HPDE6-E6E7 (cell line): Measurements from ENCODE around the gene RRAS.
A peak's percentile ranks its signal among the peaks of the same experiment; 100 is the strongest.

ENCODE experiments used
- DNase-seq: peaks from one replicate; pipeline ENCODE4 v3.0.0; 2011; ENCODE audit warnings: missing footprints; ENCODE audit errors: extremely low spot score

Gene RRAS

DNA sequence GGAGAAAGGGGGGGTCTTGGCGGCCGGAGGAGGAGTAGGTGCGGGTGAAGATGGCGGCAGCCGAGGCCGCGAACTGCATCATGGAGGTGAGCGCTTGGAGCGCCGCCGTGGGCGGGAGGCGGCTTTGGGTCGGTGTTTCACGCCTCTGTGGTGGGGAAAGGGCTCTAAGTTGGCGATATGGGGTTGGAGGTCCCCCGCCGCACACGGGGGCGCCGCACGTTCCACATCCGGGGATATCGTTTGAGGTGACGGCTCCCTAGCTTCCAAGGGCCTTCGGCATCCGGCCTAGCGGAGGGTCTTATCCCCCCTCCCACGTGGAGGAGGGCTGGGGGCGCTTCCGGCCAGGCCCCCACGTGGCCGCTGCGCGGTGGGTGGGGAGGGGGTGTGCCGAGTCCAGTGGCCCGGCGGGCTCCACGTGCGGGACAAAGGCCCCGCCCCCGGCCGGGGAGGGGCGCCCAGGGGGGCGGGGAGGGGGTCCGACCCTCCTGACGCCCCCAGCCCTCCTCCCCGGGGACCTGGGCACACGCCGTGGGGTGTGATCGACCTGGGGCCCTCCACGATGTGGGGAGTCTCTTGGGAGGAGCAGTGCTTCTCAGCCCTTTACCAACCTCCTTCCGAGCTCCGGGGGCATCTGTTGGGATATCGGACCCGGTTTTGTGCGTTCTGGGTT, 37.4 kb upstream of the RRAS start, which contains the start of gene PRMT1:
TSS of gene PRMT1 (plus strand) at position 41 of the 670 bp plus-strand sequence. CDS start at position 51, 10 bp downstream.
- DNase-seq = no peak

GRCh38 chr19:49676784-49677230, 36.9 kb upstream of the RRAS start:
- peak; percentile 98 for DNase-seq

GRCh38 chr19:49676136-49676783, 36.3 kb upstream of the RRAS start:
- DNase-seq = no peak

DNA sequence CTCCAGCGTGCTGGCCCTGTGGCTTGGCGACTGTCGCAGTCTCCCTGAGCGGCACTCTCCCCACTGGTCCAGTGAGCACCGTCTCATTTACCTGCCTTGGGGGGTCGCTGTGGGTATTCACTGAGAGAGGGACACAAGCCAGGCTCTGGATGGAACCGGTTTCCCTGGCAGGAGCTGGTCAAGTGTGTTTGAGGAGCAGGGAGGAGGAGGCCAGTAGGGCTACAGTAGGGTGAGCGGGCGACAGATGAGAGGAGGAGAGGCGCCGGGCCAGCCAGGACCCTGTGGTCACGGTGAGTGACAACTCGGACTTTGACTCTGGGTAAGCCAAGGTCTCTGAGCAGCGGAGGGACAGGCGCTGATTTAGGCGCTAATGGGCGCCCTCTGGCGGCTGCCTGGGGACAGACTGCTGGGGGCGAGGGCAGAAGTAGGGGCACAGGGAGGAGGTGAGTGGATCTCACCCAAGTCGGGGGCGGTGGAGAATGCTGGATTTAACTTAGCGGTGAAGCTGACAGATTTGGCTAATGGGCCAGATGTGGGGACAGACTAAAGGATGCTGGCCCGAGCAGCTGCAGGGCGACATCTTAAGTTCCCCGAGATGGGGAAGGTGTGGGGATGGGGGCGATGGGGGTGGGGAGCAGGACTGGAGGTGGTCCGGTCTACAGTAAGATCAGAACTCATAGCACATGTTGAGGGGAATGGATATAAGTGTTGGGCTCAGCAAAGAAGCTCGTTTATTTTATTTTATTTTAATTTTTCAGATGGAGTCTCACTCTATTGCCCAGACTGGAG, 32.4 kb upstream of the RRAS start:
- DNase-seq = no peak

DNA sequence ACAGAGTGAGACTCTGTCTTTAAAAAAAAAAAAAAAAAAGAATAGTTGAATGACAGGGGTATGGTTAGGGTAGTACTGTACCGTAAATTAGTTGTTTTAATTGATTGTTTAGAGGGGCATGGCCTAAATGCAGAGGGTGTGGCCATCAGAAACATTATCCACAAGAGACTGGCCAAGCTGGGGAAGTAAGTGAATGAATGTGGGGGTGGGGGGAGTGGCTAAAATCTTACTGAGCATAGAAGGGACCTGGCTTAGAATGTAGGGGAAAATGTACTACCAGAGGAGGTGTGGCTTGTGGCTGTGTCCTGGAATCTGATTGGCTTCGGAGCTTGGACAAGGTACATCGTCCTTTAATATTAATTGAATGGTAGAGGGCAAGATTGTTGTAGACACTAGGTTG, 29.6 kb upstream of the RRAS start:
- no peak for DNase-seq

- DNase-seq = no peak
Measured at GRCh38 chr19:49667473-49667872, 27.5 kb upstream of the RRAS start.

DNA sequence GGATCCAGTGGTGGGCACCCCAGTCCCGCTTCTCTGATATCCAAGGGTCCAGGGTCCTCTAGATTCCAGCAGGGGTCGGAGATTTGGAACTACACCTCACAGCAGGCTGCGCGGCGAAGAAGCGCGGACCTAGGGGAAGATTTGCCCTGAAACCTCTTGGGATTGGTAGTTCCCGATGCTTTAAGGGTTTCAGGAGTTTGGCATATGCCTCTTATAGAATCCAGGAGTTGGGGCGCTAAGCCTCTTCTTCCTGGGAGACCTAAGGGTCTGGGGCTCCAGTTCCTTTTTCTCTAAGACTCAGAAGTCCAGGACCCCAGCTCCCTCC, 26.1 kb upstream of the RRAS start:
- no peak for DNase-seq

DNA sequence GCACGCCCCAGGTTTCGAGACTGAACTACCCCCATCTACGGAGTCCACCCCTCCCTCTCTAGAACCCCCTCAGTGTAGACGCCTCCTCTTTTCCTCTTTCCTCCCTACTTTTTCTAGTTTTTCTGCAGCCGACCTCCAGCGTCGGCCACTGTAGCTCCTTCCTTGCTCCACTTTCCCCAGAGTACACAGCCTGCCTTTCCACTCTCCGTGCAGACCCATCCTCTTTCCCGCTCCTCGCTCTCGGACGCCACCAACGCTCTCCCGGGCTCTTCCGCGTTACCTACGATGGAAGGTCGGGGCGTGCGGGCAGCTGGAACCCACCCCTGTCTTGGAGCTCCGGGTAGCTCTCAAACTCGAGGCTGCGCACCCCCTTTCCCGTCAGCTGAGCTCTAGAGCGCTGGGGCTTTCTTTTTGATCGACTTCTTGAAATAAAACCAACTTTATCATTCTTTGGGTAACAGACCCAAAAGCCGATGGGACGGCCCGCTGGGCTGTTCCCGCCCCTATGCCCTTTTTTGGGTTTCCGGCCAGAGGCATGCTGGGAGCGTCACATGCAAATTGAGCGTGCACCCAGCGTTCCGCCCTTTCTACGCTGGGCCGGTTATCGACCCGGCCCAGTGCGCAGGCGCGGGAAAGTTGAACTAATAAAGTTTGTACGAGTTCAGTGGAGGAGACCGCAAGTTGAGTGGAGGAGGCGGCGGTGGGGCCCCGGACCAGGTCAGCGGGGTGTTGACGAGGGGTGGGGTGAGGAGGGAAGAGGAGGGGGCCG, 25.6 kb upstream of the RRAS start, which contains the start of the genes BCL2L12 and IRF3:
TSS of gene BCL2L12 (plus strand) at position 583 of the 769 bp plus-strand sequence. CDS start 760 bp downstream, outside the sequence.
TSS of gene IRF3 (minus strand) at position 507 of the 769 bp plus-strand sequence. CDS start 1,019 bp downstream, outside the sequence.
- peak; percentile 97 for DNase-seq

DNA sequence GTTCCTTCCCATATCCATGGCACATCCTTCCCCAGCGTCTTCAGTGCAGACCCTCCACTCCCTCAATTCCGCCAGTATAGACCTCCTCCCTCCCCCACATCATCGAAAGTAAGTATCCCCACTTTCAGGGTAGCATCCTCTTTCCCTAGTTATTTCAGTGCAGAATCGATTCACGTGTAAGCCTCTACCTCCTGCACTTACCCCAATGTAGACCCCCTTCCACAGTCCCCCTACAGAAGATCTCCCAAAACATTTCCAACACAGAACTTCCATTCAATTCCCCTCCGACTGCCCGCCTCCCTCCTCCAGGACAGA, 25.1 kb upstream of the RRAS start:
- no peak for DNase-seq

GRCh38 chr19:49664171-49665035, 24.5 kb upstream of the RRAS start:
- peak; percentile 93 for DNase-seq

GRCh38 chr19:49663224-49663623, 23.3 kb upstream of the RRAS start:
- no peak for DNase-seq

- no peak for DNase-seq
Measured at GRCh38 chr19:49662011-49662410, 22.1 kb upstream of the RRAS start.

DNA sequence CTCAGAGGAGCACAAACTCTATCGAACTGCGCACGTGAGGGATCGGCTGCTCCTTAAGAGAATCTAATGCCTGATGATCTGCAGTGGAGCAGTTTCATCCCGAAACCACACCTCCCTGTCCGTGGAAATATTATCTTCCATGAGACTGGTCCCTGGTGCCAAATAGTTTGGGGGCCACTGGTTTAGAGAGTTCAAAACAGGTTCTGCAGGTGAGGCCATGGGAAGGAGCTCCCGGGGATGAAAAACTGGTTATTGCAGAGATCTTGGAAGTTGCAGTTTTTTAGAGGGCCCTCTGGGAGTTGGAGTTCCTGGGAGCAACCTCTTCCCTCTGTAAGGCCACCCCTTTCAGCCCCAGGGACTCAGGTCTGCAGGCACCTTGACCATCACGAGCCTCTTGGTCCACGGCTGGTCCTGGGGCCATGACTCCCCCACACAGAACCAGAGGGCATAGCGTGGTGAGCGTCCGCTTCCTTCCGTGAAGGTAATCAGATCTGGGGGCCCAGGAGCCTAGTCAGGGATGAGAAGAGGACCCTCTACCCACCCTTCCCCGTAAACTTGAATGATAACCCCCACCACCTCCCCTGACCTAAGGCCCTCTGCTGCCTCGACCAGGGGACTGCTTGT, 20.5 kb upstream of the RRAS start:
- no peak for DNase-seq

GRCh38 chr19:49658566-49659442, 18.9 kb upstream of the RRAS start:
- no peak for DNase-seq

DNA sequence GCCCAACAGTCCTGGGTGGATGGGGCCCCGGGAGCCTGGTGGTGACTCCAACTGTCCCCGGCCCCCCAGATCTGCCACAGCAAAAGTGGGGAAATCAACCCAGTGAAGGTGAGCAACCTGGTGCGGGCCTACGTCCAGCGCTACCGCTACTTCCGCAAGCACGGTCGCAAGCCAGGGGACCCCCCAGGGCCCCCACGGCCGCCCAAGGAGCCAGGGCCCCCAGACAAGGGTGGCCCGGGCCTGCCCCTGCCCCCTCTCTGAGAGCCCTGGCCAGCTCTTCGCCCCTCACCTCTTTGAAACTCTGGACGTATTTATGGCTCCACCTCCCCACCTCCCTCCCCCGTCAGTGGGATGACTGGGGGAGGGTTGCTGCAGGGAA, 18.2 kb upstream of the RRAS start:
- DNase-seq = no peak

- DNase-seq = no peak
Measured at GRCh38 chr19:49657493-49658138, 17.7 kb upstream of the RRAS start.

- DNase-seq = no peak
Measured at GRCh38 chr19:49656456-49657109, 16.6 kb upstream of the RRAS start.
